Stimulated activated CD4-positive, alpha-beta T cell treated with anti-CD3 and anti-CD28 coated beads, TNF-alpha, amount 100 ng/mL, for 24 hours (primary cell): ENCODE results near the gene ATAD3B.
"Not testable (repeated sequence)": the region's sequence is repeated elsewhere in the genome, so short reads cannot be mapped to it uniquely, and the experiment has no call there.

Experiments used
- DNase-seq, 3 experiments: peaks; one replicate each; pipeline ENCODE4 v3.0.0-alpha.2; 2020; ENCODE audit warnings: low read depth in 3 of 3

Gene ATAD3B

GRCh38 chr1:1512425-1512824 lies 40.9 kb downstream of the ATAD3B start:
- not testable (repeated sequence) for DNase-seq

GRCh38 chr1:1513675-1514074 lies 42.1 kb downstream of the ATAD3B start:
- not testable (repeated sequence) for DNase-seq

- not testable (repeated sequence) for DNase-seq
Observed at GRCh38 chr1:1514376-1514775, 42.8 kb downstream of the ATAD3B start.

GRCh38 chr1:1516923-1517322 lies 45.4 kb downstream of the ATAD3B start:
- not testable (repeated sequence) for DNase-seq

GRCh38 chr1:1517973-1518620 lies 46.5 kb downstream of the ATAD3B start:
- no peak for DNase-seq

GRCh38 chr1:1518621-1519007 lies 47.0 kb downstream of the ATAD3B start:
- DNase-seq = not testable (repeated sequence)

- not testable (repeated sequence) for DNase-seq
Observed at GRCh38 chr1:1519805-1520505, 48.4 kb downstream of the ATAD3B start.

- no peak for DNase-seq
Observed at GRCh38 chr1:1521331-1521730, 49.8 kb downstream of the ATAD3B start.

- not testable (repeated sequence) for DNase-seq
Observed at GRCh38 chr1:1522536-1522935, 51.0 kb downstream of the ATAD3B start.

- not testable (repeated sequence) for DNase-seq
Observed at GRCh38 chr1:1523226-1523625, 51.7 kb downstream of the ATAD3B start.

- DNase-seq = not testable (repeated sequence)
Observed at GRCh38 chr1:1523651-1524050, 52.1 kb downstream of the ATAD3B start.

GRCh38 chr1:1524750-1525383 lies 53.3 kb downstream of the ATAD3B start:
- not testable (repeated sequence) for DNase-seq

GRCh38 chr1:1526476-1526875 lies 54.9 kb downstream of the ATAD3B start:
- DNase-seq = not testable (repeated sequence)

- DNase-seq = no peak
Observed at GRCh38 chr1:1527092-1527816, 55.7 kb downstream of the ATAD3B start.

GRCh38 chr1:1528301-1529267 lies 57.0 kb downstream of the ATAD3B start:
- DNase-seq = no peak

GRCh38 chr1:1529321-1529720 lies 57.8 kb downstream of the ATAD3B start:
- DNase-seq = no peak

- no peak for DNase-seq
Observed at GRCh38 chr1:1529936-1530335, 58.4 kb downstream of the ATAD3B start.

- DNase-seq = no peak
Observed at GRCh38 chr1:1531947-1532346, 60.4 kb downstream of the ATAD3B start.

- not testable (repeated sequence) for DNase-seq
Observed at GRCh38 chr1:1533176-1533893, 61.8 kb downstream of the ATAD3B start.

GRCh38 chr1:1533894-1534291 lies 62.3 kb downstream of the ATAD3B start:
- not testable (repeated sequence) for DNase-seq
